ENCODE measurements around the gene LYL1. TPM values are rescaled to one million over a fixed set of nuclear protein-coding genes. Genes with fewer than 3 reads are reported as not detected.
A peak's percentile ranks its signal among the peaks of the same experiment; 100 is the strongest.

LYL1 gene
- total and polyA plus RNA-seq, 2 of the 13 experiments (the other 11 are each of a cell fraction or from before 2014, with no cell fraction given) = 0.75 to 0.92 TPM

GRCh38 chr19:13117772-13118423 is 15.2 kb upstream of the LYL1 start, which contains the start of gene NACC1 (continued):
- TF ChIP-seq ZNF235 (CRISPR knock-in tag; IDR thresholded peaks at IDR 0.05; ENCODE audit: borderline replicate concordance) (no peak), PCBP1 (IDR thresholded peaks at IDR 0.05; ENCODE audit: borderline replicate concordance, low read depth, low read length) (no peak), HNF4G (IDR thresholded peaks at IDR 0.05; ENCODE audit: borderline replicate concordance, low read depth, low read length) (peak; percentile 5; the same call in 1 of the 2 replicates), HNF4G (CRISPR knock-in tag; IDR thresholded peaks at IDR 0.05; ENCODE audit: borderline replicate concordance, low read depth) (no peak), GATAD1 (CRISPR knock-in tag; IDR thresholded peaks at IDR 0.05) (peak; percentile 84), ZNF761 (CRISPR knock-in tag; conservative IDR thresholded peaks at IDR 0.05) (no peak), ZBTB3 (CRISPR knock-in tag; IDR thresholded peaks at IDR 0.05; ENCODE audit: borderline replicate concordance, low read depth) (no peak), HMGXB3 (CRISPR knock-in tag; IDR thresholded peaks at IDR 0.05; ENCODE audit: borderline replicate concordance) (no peak), ZSCAN30 (CRISPR knock-in tag; IDR thresholded peaks at IDR 0.05) (no peak), ZNF136 (CRISPR knock-in tag; IDR thresholded peaks at IDR 0.05; ENCODE audit: low read depth) (0 out of 2 replicates have a peak, but pooled peaks have one; percentile 62), CTCF (CRISPR knock-in tag; IDR thresholded peaks at IDR 0.05) (0 out of 2 replicates have a peak, but pooled peaks have one; percentile 8), RCOR2 (CRISPR knock-in tag; IDR thresholded peaks at IDR 0.05) (0 out of 2 replicates have a peak, but pooled peaks have one; percentile 56), DDIT3 (CRISPR knock-in tag; IDR thresholded peaks at IDR 0.05) (no peak), SRF (IDR thresholded peaks at IDR 0.05; ENCODE audit: low read depth, low read length) (peak; percentile 87), TSC22D2 (CRISPR knock-in tag; IDR thresholded peaks at IDR 0.05; ENCODE audit: borderline replicate concordance) (no peak), HOXA7 (CRISPR knock-in tag; IDR thresholded peaks at IDR 0.05) (no peak), ZNF20 (CRISPR knock-in tag; IDR thresholded peaks at IDR 0.05) (no peak), DNMT1 (CRISPR knock-in tag; IDR thresholded peaks at IDR 0.05) (no peak), MXD3 (CRISPR knock-in tag; IDR thresholded peaks at IDR 0.05) (no peak), ZUFSP (CRISPR knock-in tag; IDR thresholded peaks at IDR 0.05; ENCODE audit: borderline replicate concordance) (no peak), FOXP1 (IDR thresholded peaks at IDR 0.05) (no peak), FOXP1 (CRISPR knock-in tag; IDR thresholded peaks at IDR 0.05) (no peak)
